ENCODE results near the gene IGFBP5. TPM values are rescaled to one million over a fixed set of nuclear protein-coding genes. Genes with fewer than 3 reads are reported as not detected.

IGFBP5 gene
- total and polyA plus RNA-seq, 4 donors: 2.3 to 43.4 (median 14.4) TPM

DNA sequence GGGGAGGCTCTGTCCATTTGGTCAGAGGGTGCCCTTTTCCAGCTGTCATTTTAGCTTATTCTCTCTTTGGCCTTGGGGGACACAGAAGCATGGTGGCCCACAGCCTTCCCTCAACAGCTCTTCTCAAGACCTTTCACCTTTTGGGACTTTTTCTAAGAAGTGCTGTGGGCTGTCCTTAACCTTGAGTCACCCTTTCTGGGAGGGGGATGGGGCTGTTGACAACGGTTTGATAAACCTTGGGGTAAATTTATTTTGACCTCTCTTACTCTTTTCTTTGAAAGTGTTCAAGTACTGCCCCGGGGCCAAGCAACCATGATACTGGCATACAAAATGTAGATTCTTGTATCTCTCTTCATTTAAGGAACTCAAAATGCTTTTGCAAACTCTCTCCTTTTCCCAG, 13.7 kb downstream of the IGFBP5 start:
- no peak overlapping the region for H3K27ac ChIP-seq (ENCODE audit: low read depth in 1 of 2, low read length in 2 of 2)
- 43% methylated on average over 2 of the region's 2 CpGs for WGBS
- H3K4me3 ChIP-seq (ENCODE audit: low read depth in 1 of 3, low read length in 3 of 3): no peak overlapping the region
- H3K4me1 ChIP-seq (ENCODE audit: control insufficient read depth in 4 of 4, insufficient read depth in 4 of 4, low read length in 3 of 4): peaks cover 0 to 2% (median 0%) of the 10 kb centered on the region in 4 donors
- no peak overlapping the region for H3K9ac ChIP-seq (ENCODE audit: low read depth in 1 of 2, low read length in 2 of 2)
- no peaks in the 10 kb centered on the region for H3K9me3 ChIP-seq (ENCODE audit: control insufficient read depth in 4 of 4, low read length in 3 of 4)
- no peak for DNase-seq (ENCODE audit: low spot score)
- TF ChIP-seq FOXA1 (IDR thresholded peaks at IDR 0.05) (no peak), HNF4A (conservative IDR thresholded peaks at IDR 0.05) (no peak), HNF4G (IDR thresholded peaks at IDR 0.05) (no peak)
- no peaks in the 10 kb centered on the region for H3K27me3 ChIP-seq (ENCODE audit: control insufficient read depth in 4 of 4, insufficient read depth in 4 of 4, low read length in 3 of 4)
- no peaks in the 10 kb centered on the region for H3K36me3 ChIP-seq (ENCODE audit: control insufficient read depth in 4 of 4, insufficient read depth in 3 of 4, low read depth in 1 of 4, low read length in 3 of 4)

DNA sequence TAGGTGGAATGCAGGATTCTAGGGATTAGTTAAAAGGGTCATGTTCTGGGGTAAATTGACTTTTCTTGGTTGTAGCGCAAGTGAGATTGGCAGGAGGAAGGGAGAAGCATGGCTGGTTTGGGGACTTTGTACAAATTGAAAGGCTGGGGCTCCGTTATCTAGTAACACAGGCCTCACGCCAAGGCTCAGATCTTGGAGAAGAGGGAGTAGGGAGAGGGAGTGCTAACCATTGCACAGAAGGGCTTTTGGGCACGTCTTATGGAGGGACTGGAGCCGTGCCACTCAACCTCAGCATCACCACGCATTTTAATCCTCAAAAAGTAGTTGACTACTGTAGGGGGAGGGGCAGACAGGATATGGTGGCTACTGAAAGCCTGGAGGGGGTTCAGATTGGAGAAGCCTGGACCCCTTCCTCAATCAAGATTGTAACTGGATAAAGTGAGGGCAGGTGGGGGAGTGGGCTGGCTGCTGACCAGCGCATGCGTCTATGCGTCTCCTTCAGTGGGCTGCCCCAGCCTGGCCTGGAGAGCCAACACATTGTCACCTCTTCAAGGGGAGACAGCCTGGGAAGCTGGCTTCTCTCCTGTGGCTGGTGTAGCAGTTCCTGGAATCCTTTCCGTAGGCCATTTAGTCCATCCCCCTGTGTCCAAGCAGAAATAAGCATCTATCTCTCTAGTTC, 14.3 kb downstream of the IGFBP5 start:
- WGBS: 86% methylated on average over 10 of the region's 10 CpGs
- no peak overlapping the region for H3K27ac ChIP-seq (ENCODE audit: low read depth in 1 of 2, low read length in 2 of 2)
- no peaks in the 10 kb centered on the region for H3K27me3 ChIP-seq (ENCODE audit: control insufficient read depth in 4 of 4, insufficient read depth in 4 of 4, low read length in 3 of 4)
- no peaks in the 10 kb centered on the region for H3K9me3 ChIP-seq (ENCODE audit: control insufficient read depth in 4 of 4, low read length in 3 of 4)
- H3K9ac ChIP-seq (ENCODE audit: low read depth in 1 of 2, low read length in 2 of 2): no peak overlapping the region
- no peaks in the 10 kb centered on the region for H3K36me3 ChIP-seq (ENCODE audit: control insufficient read depth in 4 of 4, insufficient read depth in 3 of 4, low read depth in 1 of 4, low read length in 3 of 4)
- DNase-seq (ENCODE audit: low spot score): no peak
- TF ChIP-seq FOXA1 (IDR thresholded peaks at IDR 0.05) (no peak), YY1 (IDR thresholded peaks at IDR 0.05) (no peak), RXRA (IDR thresholded peaks at IDR 0.05) (no peak)
- TF ChIP-seq, protein P1, sequence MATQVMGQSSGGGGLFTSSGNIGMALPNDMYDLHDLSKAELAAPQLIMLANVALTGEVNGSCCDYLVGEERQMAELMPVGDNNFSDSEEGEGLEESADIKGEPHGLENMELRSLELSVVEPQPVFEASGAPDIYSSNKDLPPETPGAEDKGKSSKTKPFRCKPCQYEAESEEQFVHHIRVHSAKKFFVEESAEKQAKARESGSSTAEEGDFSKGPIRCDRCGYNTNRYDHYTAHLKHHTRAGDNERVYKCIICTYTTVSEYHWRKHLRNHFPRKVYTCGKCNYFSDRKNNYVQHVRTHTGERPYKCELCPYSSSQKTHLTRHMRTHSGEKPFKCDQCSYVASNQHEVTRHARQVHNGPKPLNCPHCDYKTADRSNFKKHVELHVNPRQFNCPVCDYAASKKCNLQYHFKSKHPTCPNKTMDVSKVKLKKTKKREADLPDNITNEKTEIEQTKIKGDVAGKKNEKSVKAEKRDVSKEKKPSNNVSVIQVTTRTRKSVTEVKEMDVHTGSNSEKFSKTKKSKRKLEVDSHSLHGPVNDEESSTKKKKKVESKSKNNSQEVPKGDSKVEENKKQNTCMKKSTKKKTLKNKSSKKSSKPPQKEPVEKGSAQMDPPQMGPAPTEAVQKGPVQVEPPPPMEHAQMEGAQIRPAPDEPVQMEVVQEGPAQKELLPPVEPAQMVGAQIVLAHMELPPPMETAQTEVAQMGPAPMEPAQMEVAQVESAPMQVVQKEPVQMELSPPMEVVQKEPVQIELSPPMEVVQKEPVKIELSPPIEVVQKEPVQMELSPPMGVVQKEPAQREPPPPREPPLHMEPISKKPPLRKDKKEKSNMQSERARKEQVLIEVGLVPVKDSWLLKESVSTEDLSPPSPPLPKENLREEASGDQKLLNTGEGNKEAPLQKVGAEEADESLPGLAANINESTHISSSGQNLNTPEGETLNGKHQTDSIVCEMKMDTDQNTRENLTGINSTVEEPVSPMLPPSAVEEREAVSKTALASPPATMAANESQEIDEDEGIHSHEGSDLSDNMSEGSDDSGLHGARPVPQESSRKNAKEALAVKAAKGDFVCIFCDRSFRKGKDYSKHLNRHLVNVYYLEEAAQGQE (IDR thresholded peaks at IDR 0.05): no peak
- H3K4me1 ChIP-seq (ENCODE audit: control insufficient read depth in 4 of 4, insufficient read depth in 4 of 4, low read length in 3 of 4): peaks cover 0 to 2% (median 0%) of the 10 kb centered on the region in 4 donors
- H3K4me3 ChIP-seq (ENCODE audit: low read depth in 1 of 3, low read length in 3 of 3): no peak overlapping the region

DNA sequence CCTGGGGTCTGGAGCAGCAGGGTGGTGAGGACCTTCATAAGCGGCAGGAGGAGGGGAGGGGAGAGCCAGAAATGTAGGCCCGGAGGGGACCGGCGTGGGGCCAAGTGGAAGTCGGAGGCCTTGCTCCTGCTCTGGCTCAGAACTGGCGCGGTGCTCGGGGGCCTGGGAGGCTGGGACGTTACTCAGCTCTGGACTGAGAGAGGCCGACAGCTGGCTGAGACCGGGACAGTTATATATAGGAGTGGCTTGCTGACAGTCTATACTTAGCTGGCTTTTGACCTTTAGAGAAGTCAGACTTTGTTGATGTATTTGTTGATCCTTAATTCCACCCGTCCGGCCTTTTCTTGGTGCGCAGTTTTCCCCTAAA, 15.7 kb downstream of the IGFBP5 start:
- H3K27ac ChIP-seq (ENCODE audit: low read depth in 1 of 2, low read length in 2 of 2): no peak overlapping the region
- H3K27me3 ChIP-seq (ENCODE audit: control insufficient read depth in 4 of 4, insufficient read depth in 4 of 4, low read length in 3 of 4): no peaks in the 10 kb centered on the region
- TF ChIP-seq, protein P2, sequence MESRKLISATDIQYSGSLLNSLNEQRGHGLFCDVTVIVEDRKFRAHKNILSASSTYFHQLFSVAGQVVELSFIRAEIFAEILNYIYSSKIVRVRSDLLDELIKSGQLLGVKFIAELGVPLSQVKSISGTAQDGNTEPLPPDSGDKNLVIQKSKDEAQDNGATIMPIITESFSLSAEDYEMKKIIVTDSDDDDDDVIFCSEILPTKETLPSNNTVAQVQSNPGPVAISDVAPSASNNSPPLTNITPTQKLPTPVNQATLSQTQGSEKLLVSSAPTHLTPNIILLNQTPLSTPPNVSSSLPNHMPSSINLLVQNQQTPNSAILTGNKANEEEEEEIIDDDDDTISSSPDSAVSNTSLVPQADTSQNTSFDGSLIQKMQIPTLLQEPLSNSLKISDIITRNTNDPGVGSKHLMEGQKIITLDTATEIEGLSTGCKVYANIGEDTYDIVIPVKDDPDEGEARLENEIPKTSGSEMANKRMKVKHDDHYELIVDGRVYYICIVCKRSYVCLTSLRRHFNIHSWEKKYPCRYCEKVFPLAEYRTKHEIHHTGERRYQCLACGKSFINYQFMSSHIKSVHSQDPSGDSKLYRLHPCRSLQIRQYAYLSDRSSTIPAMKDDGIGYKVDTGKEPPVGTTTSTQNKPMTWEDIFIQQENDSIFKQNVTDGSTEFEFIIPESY (IDR thresholded peaks at IDR 0.05): no peak
- TF ChIP-seq, protein P3, sequence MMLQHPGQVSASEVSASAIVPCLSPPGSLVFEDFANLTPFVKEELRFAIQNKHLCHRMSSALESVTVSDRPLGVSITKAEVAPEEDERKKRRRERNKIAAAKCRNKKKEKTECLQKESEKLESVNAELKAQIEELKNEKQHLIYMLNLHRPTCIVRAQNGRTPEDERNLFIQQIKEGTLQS (IDR thresholded peaks at IDR 0.05): no peak
- TF ChIP-seq, protein P4, sequence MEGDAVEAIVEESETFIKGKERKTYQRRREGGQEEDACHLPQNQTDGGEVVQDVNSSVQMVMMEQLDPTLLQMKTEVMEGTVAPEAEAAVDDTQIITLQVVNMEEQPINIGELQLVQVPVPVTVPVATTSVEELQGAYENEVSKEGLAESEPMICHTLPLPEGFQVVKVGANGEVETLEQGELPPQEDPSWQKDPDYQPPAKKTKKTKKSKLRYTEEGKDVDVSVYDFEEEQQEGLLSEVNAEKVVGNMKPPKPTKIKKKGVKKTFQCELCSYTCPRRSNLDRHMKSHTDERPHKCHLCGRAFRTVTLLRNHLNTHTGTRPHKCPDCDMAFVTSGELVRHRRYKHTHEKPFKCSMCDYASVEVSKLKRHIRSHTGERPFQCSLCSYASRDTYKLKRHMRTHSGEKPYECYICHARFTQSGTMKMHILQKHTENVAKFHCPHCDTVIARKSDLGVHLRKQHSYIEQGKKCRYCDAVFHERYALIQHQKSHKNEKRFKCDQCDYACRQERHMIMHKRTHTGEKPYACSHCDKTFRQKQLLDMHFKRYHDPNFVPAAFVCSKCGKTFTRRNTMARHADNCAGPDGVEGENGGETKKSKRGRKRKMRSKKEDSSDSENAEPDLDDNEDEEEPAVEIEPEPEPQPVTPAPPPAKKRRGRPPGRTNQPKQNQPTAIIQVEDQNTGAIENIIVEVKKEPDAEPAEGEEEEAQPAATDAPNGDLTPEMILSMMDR (IDR thresholded peaks at IDR 0.05; ENCODE audit: low read depth, low read length, missing input control): no peak
- no peak for TF ChIP-seq HNF4A (conservative IDR thresholded peaks at IDR 0.05)
- TF ChIP-seq, protein P1 (IDR thresholded peaks at IDR 0.05): no peak
- no peak for TF ChIP-seq RAD21 (IDR thresholded peaks at IDR 0.05)
- no peak for DNase-seq (ENCODE audit: low spot score)
- no peaks in the 10 kb centered on the region for H3K9me3 ChIP-seq (ENCODE audit: control insufficient read depth in 4 of 4, low read length in 3 of 4)
- H3K4me1 ChIP-seq (ENCODE audit: control insufficient read depth in 4 of 4, insufficient read depth in 4 of 4, low read length in 3 of 4): peaks cover 0 to 2% (median 0%) of the 10 kb centered on the region in 4 donors
- no peaks in the 10 kb centered on the region for H3K36me3 ChIP-seq (ENCODE audit: control insufficient read depth in 4 of 4, insufficient read depth in 3 of 4, low read depth in 1 of 4, low read length in 3 of 4)
- H3K9ac ChIP-seq (ENCODE audit: low read depth in 1 of 2, low read length in 2 of 2): no peak overlapping the region
- no peak overlapping the region for H3K4me3 ChIP-seq (ENCODE audit: low read depth in 1 of 3, low read length in 3 of 3)
- WGBS: 81% methylated on average over 14 of the region's 14 CpGs
